ENCODE results near the gene PLIN5. TPM values are rescaled to one million over a fixed set of nuclear protein-coding genes. Genes with fewer than 3 reads are reported as not detected.

The PLIN5 gene
- total and polyA plus RNA-seq, 4 donors = 2.8 to 18.5 (median 9.3) TPM

DNA sequence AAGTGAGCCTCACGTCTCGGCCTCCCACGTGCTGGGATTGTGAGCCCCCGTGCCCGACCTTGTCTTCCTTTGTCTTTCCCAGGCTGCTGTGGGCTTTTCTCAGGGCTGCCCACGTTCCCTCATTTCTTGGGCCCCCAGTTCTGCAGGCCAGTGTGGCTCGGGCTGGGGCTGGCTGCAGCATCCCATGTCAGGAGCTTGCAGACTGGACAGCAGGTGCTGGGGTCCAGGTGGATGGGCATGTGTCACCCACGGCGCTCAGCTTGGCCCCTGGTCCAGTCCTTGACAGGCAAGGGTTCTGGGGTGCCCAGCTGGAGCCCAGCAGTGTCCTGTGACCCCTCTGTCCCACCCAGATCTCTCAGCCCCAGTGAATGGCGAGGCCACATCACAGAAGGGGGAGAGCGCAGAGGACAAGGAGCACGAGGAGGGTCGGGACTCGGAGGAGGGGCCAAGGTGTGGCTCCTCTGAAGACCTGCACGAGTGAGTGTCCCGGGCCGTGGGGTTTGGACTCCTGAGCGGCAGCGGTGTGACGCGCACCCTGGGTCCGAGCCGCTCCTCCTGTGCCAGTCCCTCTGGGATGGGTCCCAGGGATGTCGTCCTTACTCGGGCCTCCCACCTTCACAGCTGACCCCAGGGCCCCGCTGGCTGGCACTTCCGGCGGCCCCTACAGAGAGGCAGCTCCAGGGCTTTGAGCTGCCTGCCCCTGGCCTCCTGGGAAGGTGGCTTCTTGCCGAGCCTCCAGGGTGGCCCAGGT is 34.0 kb downstream of the PLIN5 start:
- Histone ChIP-seq H3K27me3 (ENCODE audit: control insufficient read depth, insufficient read depth, low read length) (no peaks in the 10 kb centered on the region), H3K4me1 (ENCODE audit: control insufficient read depth, insufficient read depth, low read length) (no peaks in the 10 kb centered on the region), H3K27ac (ENCODE audit: low read depth, low read length) (no peak overlapping the region), H3K4me3 (ENCODE audit: low read depth, low read length) (no peak overlapping the region), H3K9me3 (ENCODE audit: control insufficient read depth, insufficient read depth, low read length) (no peaks in the 10 kb centered on the region), H3K36me3 (ENCODE audit: control insufficient read depth, insufficient read depth, low read length) (peaks cover 99% of the 10 kb centered on the region)
- 95% methylated on average over 29 of the region's 29 CpGs for WGBS (ENCODE audit: insufficient coverage)
- no peak for DNase-seq (ENCODE audit: low read depth in 4 of 6, low spot score in 6 of 6)

DNA sequence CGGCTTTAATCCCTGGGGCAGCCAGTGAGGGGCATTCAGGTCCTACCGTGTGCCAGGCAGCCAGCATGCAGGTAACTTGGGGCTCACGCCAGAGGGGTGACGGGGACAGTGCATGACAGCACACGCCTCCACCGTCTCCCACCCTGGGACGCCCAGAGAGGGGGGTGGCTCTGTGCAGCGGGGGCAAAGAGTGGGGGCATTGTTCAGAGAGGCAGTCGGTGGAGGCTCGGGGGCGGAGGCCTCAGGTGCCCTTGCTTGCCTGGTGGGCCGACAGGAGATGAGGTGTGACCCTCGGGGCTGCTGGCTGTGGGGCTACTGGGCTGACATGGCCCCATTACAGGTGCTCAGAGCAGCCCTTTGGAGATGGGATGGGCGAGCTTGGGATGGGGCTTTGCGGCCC is 35.2 kb downstream of the PLIN5 start:
- Histone ChIP-seq H3K9me3 (ENCODE audit: control insufficient read depth, insufficient read depth, low read length) (no peaks in the 10 kb centered on the region), H3K4me1 (ENCODE audit: control insufficient read depth, insufficient read depth, low read length) (no peaks in the 10 kb centered on the region), H3K27ac (ENCODE audit: low read depth, low read length) (no peak overlapping the region), H3K4me3 (ENCODE audit: low read depth, low read length) (no peak overlapping the region), H3K27me3 (ENCODE audit: control insufficient read depth, insufficient read depth, low read length) (no peaks in the 10 kb centered on the region), H3K36me3 (ENCODE audit: control insufficient read depth, insufficient read depth, low read length) (peaks cover 99% of the 10 kb centered on the region)
- no peak for DNase-seq (ENCODE audit: low read depth in 4 of 6, low spot score in 6 of 6)
- 95% methylated on average over 13 of the region's 15 CpGs for WGBS (ENCODE audit: insufficient coverage)

DNA sequence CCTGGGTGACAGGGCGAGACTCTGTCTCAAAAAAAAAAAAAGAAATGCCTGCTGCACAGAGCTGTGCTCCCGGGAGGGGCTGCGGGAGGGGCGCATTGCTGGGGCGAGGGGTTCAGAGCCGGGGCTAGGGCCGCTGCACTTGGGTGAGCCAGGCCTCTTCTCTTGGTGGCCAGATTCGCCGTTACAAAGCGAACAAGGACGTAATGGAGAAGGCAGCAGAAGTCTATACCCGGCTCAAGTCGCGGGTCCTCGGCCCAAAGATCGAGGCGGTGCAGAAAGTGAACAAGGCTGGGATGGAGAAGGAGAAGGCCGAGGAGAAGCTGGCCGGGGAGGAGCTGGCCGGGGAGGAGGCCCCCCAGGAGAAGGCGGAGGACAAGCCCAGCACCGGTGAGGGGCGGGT is 35.7 kb downstream of the PLIN5 start:
- Histone ChIP-seq H3K4me3 (ENCODE audit: low read depth, low read length) (no peak overlapping the region), H3K27me3 (ENCODE audit: control insufficient read depth, insufficient read depth, low read length) (no peaks in the 10 kb centered on the region), H3K27ac (ENCODE audit: low read depth, low read length) (no peak overlapping the region), H3K36me3 (ENCODE audit: control insufficient read depth, insufficient read depth, low read length) (peaks cover 99% of the 10 kb centered on the region), H3K9me3 (ENCODE audit: control insufficient read depth, insufficient read depth, low read length) (no peaks in the 10 kb centered on the region), H3K4me1 (ENCODE audit: control insufficient read depth, insufficient read depth, low read length) (no peaks in the 10 kb centered on the region)
- 94% methylated on average over 20 of the region's 23 CpGs for WGBS (ENCODE audit: insufficient coverage)
- no peak for DNase-seq (ENCODE audit: low read depth in 4 of 6, low spot score in 6 of 6)

DNA sequence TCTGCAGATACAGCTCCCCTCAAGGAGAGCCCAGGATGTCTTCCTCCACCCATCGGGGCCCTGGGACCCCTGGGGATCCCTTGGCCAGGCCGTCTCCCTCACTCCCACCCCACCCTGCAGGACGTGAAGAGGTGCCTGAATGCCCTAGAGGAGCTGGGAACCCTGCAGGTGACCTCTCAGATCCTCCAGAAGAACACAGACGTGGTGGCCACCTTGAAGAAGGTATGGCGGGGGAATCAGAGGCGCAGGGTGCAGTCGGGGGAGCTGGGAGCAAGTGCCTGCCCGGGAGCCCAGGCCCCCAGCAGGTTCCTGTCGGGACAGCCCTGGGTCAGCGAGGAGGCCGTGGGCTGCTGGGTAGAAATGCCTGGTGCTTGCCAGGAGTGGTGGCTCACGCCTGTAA is 36.3 kb downstream of the PLIN5 start:
- no peak overlapping the region for H3K4me3 ChIP-seq (ENCODE audit: low read depth, low read length)
- WGBS (ENCODE audit: insufficient coverage) = 95% methylated on average over 9 of the region's 12 CpGs
- peaks cover 99% of the 10 kb centered on the region for H3K36me3 ChIP-seq (ENCODE audit: control insufficient read depth, insufficient read depth, low read length)
- no peak for DNase-seq (ENCODE audit: low read depth in 4 of 6, low spot score in 6 of 6)
- no peak overlapping the region for H3K27ac ChIP-seq (ENCODE audit: low read depth, low read length)
- H3K9me3 ChIP-seq (ENCODE audit: control insufficient read depth, insufficient read depth, low read length) = no peaks in the 10 kb centered on the region
- H3K4me1 ChIP-seq (ENCODE audit: control insufficient read depth, insufficient read depth, low read length) = no peaks in the 10 kb centered on the region
- no peaks in the 10 kb centered on the region for H3K27me3 ChIP-seq (ENCODE audit: control insufficient read depth, insufficient read depth, low read length)

DNA sequence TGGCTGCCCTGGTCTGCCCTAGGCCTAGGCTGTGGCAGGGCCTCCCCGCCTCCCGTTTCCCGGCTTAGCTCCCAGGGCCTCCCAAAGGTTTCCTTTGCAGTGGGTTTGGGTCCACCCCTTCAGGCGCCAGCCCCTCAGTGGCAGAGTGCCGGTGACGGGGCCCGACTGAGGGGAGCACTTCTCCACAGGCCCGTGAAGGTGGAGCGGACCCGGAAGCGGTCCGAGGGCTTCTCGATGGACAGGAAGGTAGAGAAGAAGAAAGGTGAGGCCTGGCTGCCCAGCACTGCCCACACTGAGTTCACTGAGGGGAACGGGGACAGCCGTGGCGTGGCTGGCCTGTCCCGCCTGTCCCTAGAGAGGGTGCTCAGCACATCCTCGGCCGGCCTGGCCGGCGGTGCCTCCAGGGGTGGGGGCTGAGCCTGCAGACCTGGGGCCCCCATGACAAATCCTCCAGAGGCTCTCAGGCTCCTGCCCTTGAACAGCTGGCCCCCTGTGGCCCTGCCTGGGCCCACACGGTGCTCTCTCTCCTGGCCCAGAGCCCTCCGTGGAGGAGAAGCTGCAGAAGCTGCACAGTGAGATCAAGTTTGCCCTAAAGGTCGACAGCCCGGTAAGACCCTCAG is 37.1 kb downstream of the PLIN5 start:
- 92% methylated on average over 25 of the region's 25 CpGs for WGBS (ENCODE audit: insufficient coverage)
- peaks cover 99% of the 10 kb centered on the region for H3K36me3 ChIP-seq (ENCODE audit: control insufficient read depth, insufficient read depth, low read length)

DNA sequence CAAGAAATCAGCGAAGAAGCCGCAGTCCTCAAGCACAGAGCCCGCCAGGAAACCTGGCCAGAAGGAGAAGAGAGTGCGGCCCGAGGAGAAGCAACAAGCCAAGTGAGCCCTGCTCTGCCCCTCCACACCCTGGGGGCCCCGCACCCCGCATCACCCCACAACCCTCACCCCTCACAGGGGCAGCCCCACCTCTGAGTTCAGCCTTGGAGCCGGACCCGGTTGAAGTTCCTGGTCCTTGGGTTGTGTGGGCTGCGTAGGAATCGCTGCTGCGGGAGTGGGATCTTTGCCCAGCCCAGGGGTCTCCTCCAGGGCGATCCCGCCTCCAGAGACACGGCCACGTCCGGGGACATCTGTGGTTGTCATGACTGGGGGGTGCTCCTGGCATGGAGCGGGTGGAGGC is 38.7 kb downstream of the PLIN5 start:
- Histone ChIP-seq H3K36me3 (ENCODE audit: control insufficient read depth, insufficient read depth, low read length) (peaks cover 99% of the 10 kb centered on the region), H3K27ac (ENCODE audit: low read depth, low read length) (no peak overlapping the region), H3K4me3 (ENCODE audit: low read depth, low read length) (no peak overlapping the region), H3K27me3 (ENCODE audit: control insufficient read depth, insufficient read depth, low read length) (no peaks in the 10 kb centered on the region), H3K4me1 (ENCODE audit: control insufficient read depth, insufficient read depth, low read length) (no peaks in the 10 kb centered on the region), H3K9me3 (ENCODE audit: control insufficient read depth, insufficient read depth, low read length) (no peaks in the 10 kb centered on the region)
- DNase-seq (ENCODE audit: low read depth in 4 of 6, low spot score in 6 of 6) = no peak
- 87% methylated on average over 15 of the region's 18 CpGs for WGBS (ENCODE audit: insufficient coverage)

More for the DNA sequence above, 37.1 kb downstream of the PLIN5 start:
- no peak for DNase-seq (ENCODE audit: low read depth in 4 of 6, low spot score in 6 of 6)
- H3K27me3 ChIP-seq (ENCODE audit: control insufficient read depth, insufficient read depth, low read length) = no peaks in the 10 kb centered on the region
- H3K27ac ChIP-seq (ENCODE audit: low read depth, low read length) = no peak overlapping the region
- no peak overlapping the region for H3K4me3 ChIP-seq (ENCODE audit: low read depth, low read length)
- H3K4me1 ChIP-seq (ENCODE audit: control insufficient read depth, insufficient read depth, low read length) = no peaks in the 10 kb centered on the region
- no peaks in the 10 kb centered on the region for H3K9me3 ChIP-seq (ENCODE audit: control insufficient read depth, insufficient read depth, low read length)

DNA sequence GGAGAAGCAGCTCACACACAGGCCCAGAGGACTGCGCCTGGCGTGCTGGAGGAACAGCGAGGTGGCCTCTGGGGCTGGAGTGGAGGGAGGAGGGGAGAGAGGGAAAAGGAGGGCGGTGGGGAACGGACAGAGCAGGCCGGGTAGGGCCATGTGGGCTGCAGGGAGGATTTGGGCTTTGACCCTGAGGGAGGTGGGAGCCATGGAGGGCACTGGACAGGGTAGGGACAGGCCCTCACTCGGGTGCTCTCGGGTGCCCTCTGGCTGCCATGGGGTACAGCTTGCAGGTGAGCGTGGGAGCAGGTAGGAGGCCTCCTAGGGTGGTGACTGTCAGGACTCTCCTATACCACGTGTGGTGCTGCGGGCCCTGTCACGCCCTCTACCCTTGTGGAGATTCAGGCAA is 39.6 kb downstream of the PLIN5 start:
- Histone ChIP-seq H3K4me1 (ENCODE audit: control insufficient read depth, insufficient read depth, low read length) (no peaks in the 10 kb centered on the region), H3K36me3 (ENCODE audit: control insufficient read depth, insufficient read depth, low read length) (peaks cover 97% of the 10 kb centered on the region), H3K27ac (ENCODE audit: low read depth, low read length) (no peak overlapping the region), H3K9me3 (ENCODE audit: control insufficient read depth, insufficient read depth, low read length) (no peaks in the 10 kb centered on the region), H3K27me3 (ENCODE audit: control insufficient read depth, insufficient read depth, low read length) (no peaks in the 10 kb centered on the region), H3K4me3 (ENCODE audit: low read depth, low read length) (no peak overlapping the region)
- WGBS (ENCODE audit: insufficient coverage) = 94% methylated on average over 12 of the region's 12 CpGs
- DNase-seq (ENCODE audit: low read depth in 4 of 6, low spot score in 6 of 6) = no peak

DNA sequence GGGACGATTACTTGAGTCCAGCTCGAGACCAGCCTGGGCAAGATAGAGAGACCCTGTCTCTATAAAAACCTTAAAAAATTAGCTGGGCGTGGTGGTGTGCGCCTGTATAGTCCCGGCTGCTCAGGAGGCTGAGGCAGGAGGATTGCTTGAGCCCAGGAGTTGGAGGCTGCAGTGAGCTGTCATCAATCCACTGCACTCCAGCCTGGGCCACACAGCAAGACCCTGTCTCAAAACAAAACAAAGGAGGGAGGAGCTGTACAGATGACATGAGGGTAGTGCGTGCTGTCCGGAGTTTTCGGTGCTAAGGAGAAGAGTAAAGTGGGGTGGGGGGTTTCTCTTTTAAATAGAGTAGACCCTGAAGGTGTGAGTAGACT is 40.3 kb downstream of the PLIN5 start:
- H3K9me3 ChIP-seq (ENCODE audit: control insufficient read depth, insufficient read depth, low read length) = no peaks in the 10 kb centered on the region
- H3K27me3 ChIP-seq (ENCODE audit: control insufficient read depth, insufficient read depth, low read length) = no peaks in the 10 kb centered on the region
- H3K36me3 ChIP-seq (ENCODE audit: control insufficient read depth, insufficient read depth, low read length) = peaks cover 97% of the 10 kb centered on the region
- no peak overlapping the region for H3K27ac ChIP-seq (ENCODE audit: low read depth, low read length)
- H3K4me1 ChIP-seq (ENCODE audit: control insufficient read depth, insufficient read depth, low read length) = no peaks in the 10 kb centered on the region
- DNase-seq (ENCODE audit: low read depth in 4 of 6, low spot score in 6 of 6) = no peak
- WGBS (ENCODE audit: insufficient coverage) = 99% methylated on average over 6 of the region's 8 CpGs
- no peak overlapping the region for H3K4me3 ChIP-seq (ENCODE audit: low read depth, low read length)

DNA sequence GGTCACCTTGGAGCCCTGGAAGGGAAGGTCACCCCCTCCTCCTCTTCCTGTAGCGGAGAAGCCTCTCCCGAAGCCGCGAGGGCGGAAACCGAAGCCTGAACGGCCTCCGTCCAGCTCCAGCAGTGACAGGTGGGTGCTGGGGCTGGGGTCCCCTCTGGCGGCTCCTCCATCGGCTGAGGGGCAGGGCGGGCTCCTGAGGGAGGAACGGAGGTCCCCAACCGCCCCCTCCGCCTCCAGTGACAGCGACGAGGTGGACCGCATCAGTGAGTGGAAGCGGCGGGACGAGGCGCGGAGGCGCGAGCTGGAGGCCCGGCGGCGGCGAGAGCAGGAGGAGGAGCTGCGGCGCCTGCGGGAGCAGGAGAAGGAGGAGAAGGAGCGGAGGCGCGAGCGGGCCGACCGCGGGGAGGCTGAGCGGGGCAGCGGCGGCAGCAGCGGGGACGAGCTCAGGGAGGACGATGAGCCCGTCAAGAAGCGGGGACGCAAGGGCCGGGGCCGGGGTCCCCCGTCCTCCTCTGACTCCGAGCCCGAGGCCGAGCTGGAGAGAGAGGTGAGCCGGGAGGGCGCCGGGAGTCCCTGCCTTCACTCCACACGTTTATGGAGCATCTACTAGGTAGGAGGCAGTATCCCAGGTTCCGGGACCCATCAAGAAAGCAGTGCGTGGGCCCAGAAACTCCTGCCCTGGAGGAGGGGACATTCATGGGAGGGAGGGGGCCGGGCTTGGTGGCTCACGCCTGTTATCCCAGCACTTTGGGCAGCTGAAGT is 40.9 kb downstream of the PLIN5 start:
- 96% methylated on average over 59 of the region's 61 CpGs for WGBS (ENCODE audit: insufficient coverage)
- Histone ChIP-seq H3K27me3 (ENCODE audit: control insufficient read depth, insufficient read depth, low read length) (no peaks in the 10 kb centered on the region), H3K4me3 (ENCODE audit: low read depth, low read length) (no peak overlapping the region), H3K27ac (ENCODE audit: low read depth, low read length) (no peak overlapping the region), H3K4me1 (ENCODE audit: control insufficient read depth, insufficient read depth, low read length) (no peaks in the 10 kb centered on the region), H3K36me3 (ENCODE audit: control insufficient read depth, insufficient read depth, low read length) (peaks cover 97% of the 10 kb centered on the region), H3K9me3 (ENCODE audit: control insufficient read depth, insufficient read depth, low read length) (no peaks in the 10 kb centered on the region)
- no peak for DNase-seq (ENCODE audit: low read depth in 4 of 6, low spot score in 6 of 6)

All from spinal cord (tissue), 10 donors.